Heart left ventricle (tissue), 16 donors: ENCODE data around the gene PCSK6. TPM values are rescaled to one million over a fixed set of nuclear protein-coding genes. Genes with fewer than 3 reads are reported as not detected.

Experiments
- ATAC-seq, 4 donors: fragments of 200-7000 bp; cut with Tn5 transposase; one replicate each; pipeline ENCODE4 v1.9.1; 2020 to 2022; ENCODE audit warnings: moderate library complexity in 4 of 4, mild to moderate bottlenecking in 3 of 4, moderate number of reproducible peaks in 1 of 4
- DNase-seq, 5 donors: peaks; one replicate each; pipeline ENCODE4 v3.0.0-alpha.2; 2020
- H3K27ac ChIP-seq, 12 donors: fragments of 200-600 bp; sonication (generic) in 4 of 12; one replicate each; pipeline versions ENCODE4 v1.5.0 to v1.8.0; 2016 to 2022; ENCODE audit warnings: mild to moderate bottlenecking in 2 of 12
- H3K27me3 ChIP-seq, 9 donors: fragments of 200-600 bp; sonication (generic) in 2 of 9; one replicate each; pipeline versions ENCODE4 v1.5.1 to v1.8.0; 2016 to 2022; ENCODE audit warnings: mild to moderate bottlenecking in 3 of 9
- H3K36me3 ChIP-seq, 9 donors: fragments of 200-600 bp; sonication (generic) in 2 of 9; one replicate each; pipeline versions ENCODE4 v1.5.0 to v1.8.0; 2018 to 2022; ENCODE audit warnings: mild to moderate bottlenecking in 2 of 9
- H3K4me1 ChIP-seq, 12 donors: fragments of 200-600 bp; sonication (generic) in 4 of 12; one replicate each; pipeline versions ENCODE4 v1.5.0 to v1.8.0; 2016 to 2022; ENCODE audit warnings: mild to moderate bottlenecking in 3 of 12
- H3K4me3 ChIP-seq, 12 donors: fragments of 200-600 bp; sonication (generic) in 4 of 12; one replicate each; pipeline versions ENCODE4 v1.5.0 to v1.8.0; 2017 to 2022; ENCODE audit warnings: mild to moderate bottlenecking in 9 of 12, moderate library complexity in 4 of 12
- H3K9me3 ChIP-seq, 12 donors: fragments of 200-600 bp; sonication (generic) in 4 of 12; one replicate each; pipeline versions ENCODE4 v1.5.0 to v1.8.0; 2016 to 2022; ENCODE audit warnings: mild to moderate bottlenecking in 1 of 12
- POLR2A ChIP-seq, 2 donors: fragments of 450-650 bp; IDR thresholded peaks; one replicate each; pipeline ENCODE4 v1.6.1; 2017; ENCODE audit warnings: antibody characterized with exemption in 2 of 2, mild to moderate bottlenecking in 2 of 2, moderate library complexity in 2 of 2
- WGBS, 4 donors: extraction: QIAGEN DNeasy Blood & Tissue Kit in 2 of 4; methylation state at CpG; one replicate each; pipeline versions ENCODE4 v1.1.5 to v1.1.7; 2013 to 2018; 5-methylcytosine and 5-hydroxymethylcytosine counted together
- intact Hi-C, 10 donors: fragments of 100-400 bp; cut with DNase I; formaldehyde crosslinking; loops; one replicate each; pipeline versions ENCODE4 v1.11.1 to v1.14.2; 2022
- polyA plus RNA-seq, 2 donors: library from polyadenylated mRNA; stranded (reverse); fragments of 200-250 nt; gene quantifications; one replicate each; pipeline ENCODE4 v1.2.3, GENCODE V29; 2013
- total RNA-seq, 9 donors: library from RNA; depleted of rRNA in 2 of 9; stranded (reverse); fragments of >200 nt in 2 of 9; fragmentation: NEBNext Ultra II Directional in 3 of 9; extraction: Animal tissue kit (Norgen Biotek cat#: 25700) in 3 of 9; gene quantifications; one replicate each; pipeline versions ENCODE4 v1.1.0 to v1.2.4, GENCODE V29; 2016 to 2023
- TF ChIP-seq, protein P1 (sequence below), 12 donors: fragments of 200-600 bp; sonication (generic) in 4 of 12; IDR thresholded peaks; one replicate each; pipeline versions ENCODE4 v1.5.0 to v1.8.0; 2018 to 2022; ENCODE audit warnings: antibody characterized with exemption in 12 of 12, mild to moderate bottlenecking in 5 of 12
- donor health status: ischemic (EF 13 %, LVEDD 7.1; RV severe dilation, severe dysfunction).
- donor health status: healthy with polysubstance abuse.
- donor health status: DM: no; HTN: yes; CAD: no.
- donor health status: DM: no; HTN: no; CAD: no.
- donor health status: ischemic (EF 25% LVEDD 6.9; RV normal size, moderate dysfunction).
- donor health status: ischemic (EF 25% LVEDD 5.7; RV mildly dilated, moderate dysfunction).
- donor health status: healthy.
- donor health status: DM: yes; HTN: yes; CAD: no.
- donor health status: ischemic (EF 35%, LVEDD 5.7; RV mildly dilated, moderate dysfunction).
- donor health status: nonischemic (EF 11% LVEDD 7.7; RV severe dilation, severe dysfunction).
- donor health status: DM: yes; HTN: yes; CAD: no.
- donor health status: PGD.
- donor health status: ischemic (EF 29% LVEDD 5.4; RV normal size, mild dysfunction).
- donor health status: nonischemic (EF 23%, LVEDD 6.1; RV moderate dilation, normal function).

Gene PCSK6
- total and polyA plus RNA-seq, 11 donors = 7.3 to 41.7 (median 22.3) TPM

DNA sequence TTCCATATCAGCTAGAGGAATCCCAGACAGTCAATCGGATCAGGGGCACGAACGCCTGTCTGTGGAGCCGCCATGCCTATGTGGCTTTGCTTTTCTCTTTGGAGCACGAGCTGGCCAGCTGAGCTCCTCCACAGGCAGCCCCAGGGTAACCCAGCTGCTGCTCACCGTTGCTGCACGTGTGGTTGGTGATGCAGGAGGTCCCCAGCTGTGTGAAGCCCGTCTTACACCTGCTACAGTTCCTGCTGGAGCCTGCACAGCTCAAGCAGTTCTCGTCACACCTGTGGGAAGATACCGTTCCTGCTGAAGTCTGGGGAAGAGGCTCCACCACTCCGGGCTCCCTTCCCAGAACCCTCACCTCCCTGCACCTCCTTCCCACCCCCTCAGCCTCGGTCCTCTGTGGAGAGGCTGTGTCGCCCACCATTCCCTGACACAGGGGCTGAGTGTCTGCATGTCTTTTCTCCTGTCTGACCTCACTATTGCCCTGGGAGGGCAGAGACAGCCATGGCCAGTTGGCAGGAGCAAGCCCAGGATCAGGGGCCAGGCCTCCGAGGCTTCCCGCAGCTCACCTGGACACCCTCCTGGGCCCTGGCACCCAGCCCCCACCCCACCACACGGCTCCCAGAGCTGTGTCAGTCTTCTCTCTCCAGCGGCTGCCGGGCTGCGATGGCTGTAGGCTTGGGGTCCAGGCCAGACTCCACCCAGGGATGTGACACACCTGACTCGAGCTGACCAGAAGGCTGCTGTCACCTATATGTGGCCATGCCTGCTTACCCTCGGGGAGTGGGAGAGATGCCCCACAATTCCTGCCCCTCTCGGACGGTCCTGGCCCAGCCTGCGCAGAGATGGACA is 182.2 kb downstream of the PCSK6 start:
- Histone ChIP-seq H3K4me3 (no peak overlapping the region), H3K9me3 (no peaks in the 10 kb centered on the region), H3K4me1 (no peaks in the 10 kb centered on the region), H3K36me3 (peaks cover 0 to 5% (median 0%) of the 10 kb centered on the region in 9 donors), H3K27me3 (peaks cover 0 to 7% (median 0%) of the 10 kb centered on the region in 9 donors), H3K27ac (no peak overlapping the region)
- no peak for TF ChIP-seq POLR2A (IDR thresholded peaks at IDR 0.05)
- TF ChIP-seq, protein P1, sequence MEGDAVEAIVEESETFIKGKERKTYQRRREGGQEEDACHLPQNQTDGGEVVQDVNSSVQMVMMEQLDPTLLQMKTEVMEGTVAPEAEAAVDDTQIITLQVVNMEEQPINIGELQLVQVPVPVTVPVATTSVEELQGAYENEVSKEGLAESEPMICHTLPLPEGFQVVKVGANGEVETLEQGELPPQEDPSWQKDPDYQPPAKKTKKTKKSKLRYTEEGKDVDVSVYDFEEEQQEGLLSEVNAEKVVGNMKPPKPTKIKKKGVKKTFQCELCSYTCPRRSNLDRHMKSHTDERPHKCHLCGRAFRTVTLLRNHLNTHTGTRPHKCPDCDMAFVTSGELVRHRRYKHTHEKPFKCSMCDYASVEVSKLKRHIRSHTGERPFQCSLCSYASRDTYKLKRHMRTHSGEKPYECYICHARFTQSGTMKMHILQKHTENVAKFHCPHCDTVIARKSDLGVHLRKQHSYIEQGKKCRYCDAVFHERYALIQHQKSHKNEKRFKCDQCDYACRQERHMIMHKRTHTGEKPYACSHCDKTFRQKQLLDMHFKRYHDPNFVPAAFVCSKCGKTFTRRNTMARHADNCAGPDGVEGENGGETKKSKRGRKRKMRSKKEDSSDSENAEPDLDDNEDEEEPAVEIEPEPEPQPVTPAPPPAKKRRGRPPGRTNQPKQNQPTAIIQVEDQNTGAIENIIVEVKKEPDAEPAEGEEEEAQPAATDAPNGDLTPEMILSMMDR (IDR thresholded peaks at IDR 0.05) = no peak
- peak in 1 of 5 donors; percentile 4 for DNase-seq
- 78 to 81% (median 79%) methylated on average over 7 to 24 of the region's 24 CpGs for WGBS, 4 donors
- peak in 1 of 4 donors; percentile 17 for ATAC-seq
- intact Hi-C loops = loop anchor here in 1 of 10 donors (10.0 kb wide), 1 partner anchor 188 kb away; no protein-coding TSS in a partner anchor

DNA sequence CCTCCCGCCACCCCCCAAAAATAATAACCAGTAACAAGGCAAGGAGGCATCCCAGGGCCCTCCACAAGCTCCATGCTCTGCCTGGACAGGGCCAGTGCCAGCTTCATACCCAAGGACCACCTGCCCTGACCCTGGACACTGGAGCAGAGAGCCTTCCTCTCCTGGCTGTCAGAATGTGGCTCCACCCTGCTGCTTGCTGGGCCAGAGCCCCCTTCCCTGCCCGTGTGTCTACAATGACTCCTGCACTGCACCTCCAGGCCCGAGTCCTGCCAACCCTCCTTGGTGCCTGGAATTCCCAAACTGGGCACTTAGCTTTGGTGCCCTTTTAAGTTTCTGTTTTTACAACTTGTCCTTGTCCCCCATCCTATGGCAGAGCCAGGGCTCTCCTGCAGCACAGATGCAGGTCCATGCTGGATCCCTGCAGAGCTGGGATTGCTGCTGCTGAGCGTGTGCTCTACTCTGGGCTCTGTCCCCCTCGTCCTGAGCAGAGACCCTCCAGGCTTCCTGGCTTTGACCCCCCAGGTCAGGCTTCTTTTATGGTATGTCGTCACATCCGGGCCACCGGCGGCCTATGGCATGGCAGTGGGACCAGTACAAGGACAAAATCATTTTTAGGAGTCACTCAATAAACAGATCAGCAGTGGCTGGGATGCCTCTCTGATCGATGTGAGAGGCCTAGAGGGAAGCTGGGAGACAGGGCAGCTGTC is 183.0 kb downstream of the PCSK6 start:
- WGBS, 4 donors = 79 to 89% (median 82%) methylated on average over 9 to 10 of the region's 10 CpGs
- Histone ChIP-seq H3K27me3 (peaks cover 0 to 7% (median 0%) of the 10 kb centered on the region in 9 donors), H3K36me3 (peaks cover 0 to 5% (median 0%) of the 10 kb centered on the region in 9 donors), H3K4me1 (no peaks in the 10 kb centered on the region), H3K9me3 (no peaks in the 10 kb centered on the region), H3K4me3 (no peak overlapping the region), H3K27ac (no peak overlapping the region)
- DNase-seq = no peak
- no peak for ATAC-seq
- TF ChIP-seq POLR2A (IDR thresholded peaks at IDR 0.05) = no peak
- intact Hi-C loops = loop anchor here in 1 of 10 donors (10.0 kb wide), 1 partner anchor 188 kb away; no protein-coding TSS in a partner anchor

DNA sequence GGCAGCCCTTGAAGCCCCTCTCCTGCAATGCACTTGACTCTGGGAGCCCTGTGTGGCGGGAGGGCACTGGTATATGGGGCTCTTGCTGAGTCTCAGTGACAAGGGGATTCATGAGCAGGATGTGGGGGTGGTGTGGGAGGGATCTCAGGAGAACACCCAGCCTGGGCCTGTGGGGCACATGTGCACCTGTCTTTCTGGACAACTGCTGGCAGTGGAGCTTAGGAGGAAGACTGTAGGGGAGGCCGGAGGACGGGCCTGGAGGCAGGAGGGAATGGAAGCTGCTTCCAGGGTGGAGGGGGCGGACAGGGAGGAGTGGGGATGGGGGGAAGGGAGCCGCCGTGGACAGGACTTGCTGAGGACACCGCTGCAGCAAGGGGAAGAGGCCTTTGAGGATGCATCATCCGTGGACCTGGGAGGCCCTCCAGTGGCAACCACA is 183.7 kb downstream of the PCSK6 start:
- Histone ChIP-seq H3K36me3 (peaks cover 0 to 5% (median 0%) of the 10 kb centered on the region in 9 donors), H3K4me3 (no peak overlapping the region), H3K27ac (no peak overlapping the region), H3K4me1 (no peaks in the 10 kb centered on the region), H3K9me3 (no peaks in the 10 kb centered on the region), H3K27me3 (peaks cover 0 to 7% (median 0%) of the 10 kb centered on the region in 9 donors)
- DNase-seq (no peak), ATAC-seq (no peak)
- WGBS, 4 donors = 80 to 88% (median 83%) methylated on average over 8 of the region's 8 CpGs
- TF ChIP-seq, protein P1 (IDR thresholded peaks at IDR 0.05) = no peak
- no peak for TF ChIP-seq POLR2A (IDR thresholded peaks at IDR 0.05)
- intact Hi-C loops = loop anchor here in 1 of 10 donors (10.0 kb wide), 1 partner anchor 189 kb away; no protein-coding TSS in a partner anchor

DNA sequence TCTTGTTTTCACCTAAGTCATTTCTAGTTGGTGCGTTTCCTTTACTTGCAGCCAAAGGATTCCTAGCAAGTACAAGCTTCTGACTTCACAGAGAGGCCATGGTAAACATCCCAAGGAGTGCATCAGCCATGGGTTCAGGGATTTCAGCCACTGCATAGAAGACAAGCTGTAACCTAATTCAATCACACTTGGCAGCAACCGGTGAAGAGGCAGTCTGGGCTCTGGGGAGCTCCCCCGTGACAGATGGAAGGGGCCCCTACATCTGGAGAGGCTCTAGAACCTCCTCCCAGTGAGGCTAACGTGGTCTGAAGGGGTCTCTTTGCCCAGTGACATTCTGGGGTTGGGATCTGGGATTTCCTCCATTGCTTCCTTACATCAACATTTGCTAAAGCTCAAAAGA is 186.1 kb downstream of the PCSK6 start:
- H3K4me3 ChIP-seq = no peak overlapping the region
- peaks cover 0 to 4% (median 0%) of the 10 kb centered on the region in 12 donors for H3K4me1 ChIP-seq
- no peaks in the 10 kb centered on the region for H3K36me3 ChIP-seq
- intact Hi-C loops = loop anchor here in 7 of 10 donors (5.0 to 10.0 kb wide), 5 partner anchors 191 to 339 kb away; no protein-coding TSS in a partner anchor
- H3K27ac ChIP-seq = no peak overlapping the region
- H3K9me3 ChIP-seq = no peaks in the 10 kb centered on the region
- DNase-seq (no peak), ATAC-seq (no peak)
- 69 to 74% (median 69%) methylated on average over 4 of the region's 4 CpGs for WGBS, 4 donors
- TF ChIP-seq, protein P1 (IDR thresholded peaks at IDR 0.05) = no peak
- TF ChIP-seq POLR2A (IDR thresholded peaks at IDR 0.05) = no peak
- peaks cover 0 to 6% (median 0%) of the 10 kb centered on the region in 9 donors for H3K27me3 ChIP-seq
